Stomach (tissue), 9 donors: Measurements from ENCODE around the gene SH3TC1. TPM values are rescaled to one million over a fixed set of nuclear protein-coding genes. Genes with fewer than 3 reads are reported as not detected.
A peak's percentile ranks its signal among the peaks of the same experiment; 100 is the strongest.

Source experiments
- DNase-seq, 2 donors: peaks; one replicate each; pipeline versions ENCODE4 v3.0.0 to v3.0.0-alpha.2; 2013 to 2019
- H3K27ac ChIP-seq, 5 donors: fragments of 200-600 bp in 4 of 5; sonication (generic) in 4 of 5; one replicate each; pipeline ENCODE4 v1.5.1; 2013 to 2019; ENCODE audit warnings: mild to moderate bottlenecking in 1 of 5, moderate library complexity in 1 of 5
- H3K27me3 ChIP-seq, 3 donors: fragments of 200-600 bp; sonication (generic); one replicate each; pipeline ENCODE4 v1.5.1; 2017 to 2019; ENCODE audit warnings: mixed run types in 1 of 3
- H3K36me3 ChIP-seq, 4 donors: fragments of 200-600 bp; sonication (generic); 1 replicate in 3 of 4; 2 replicates in 1 of 4; pipeline ENCODE4 v1.5.1; 2016 to 2019
- H3K4me1 ChIP-seq, 4 donors: fragments of 200-600 bp; sonication (generic); one replicate each; pipeline ENCODE4 v1.5.1; 2016 to 2019
- H3K4me3 ChIP-seq, 4 donors: fragments of 200-600 bp; sonication (generic) in 3 of 4; one replicate each; pipeline ENCODE4 v1.5.1; 2016 to 2019; ENCODE audit warnings: mild to moderate bottlenecking in 1 of 4
- H3K9me3 ChIP-seq, 4 donors: fragments of 200-600 bp; sonication (generic); one replicate each; pipeline ENCODE4 v1.5.1; 2016 to 2019
- CTCF ChIP-seq, 7 experiments: fragments of 450-650 bp in 4 of 7; fragments of 200-600 bp in 3 of 7; sonication (generic) in 3 of 7; IDR thresholded peaks; one replicate each; pipeline ENCODE4 v1.5.1; 2016 to 2019; ENCODE audit warnings: antibody characterized with exemption in 7 of 7, control low read depth in 2 of 7, mild to moderate bottlenecking in 1 of 7
- EP300 ChIP-seq: sonication (generic); formaldehyde crosslinking; IDR thresholded peaks from one replicate; pipeline ENCODE4 v1.6.1; 2017; ENCODE audit warnings: antibody characterized with exemption
- POLR2A ChIP-seq, 4 donors: fragments of 450-650 bp; IDR thresholded peaks; one replicate each; pipeline ENCODE4 v1.6.1; 2016; ENCODE audit warnings: antibody characterized with exemption in 4 of 4, control low read depth in 2 of 4, mild to moderate bottlenecking in 1 of 4, moderate library complexity in 1 of 4
- POLR2AphosphoS5 ChIP-seq, 3 donors: sonication (generic); formaldehyde crosslinking; IDR thresholded peaks; one replicate each; pipeline ENCODE4 v1.6.1; 2016; ENCODE audit warnings: antibody characterized with exemption in 3 of 3
- WGBS, 5 donors: extraction: QIAGEN DNeasy Blood & Tissue Kit in 3 of 5; methylation state at CpG; one replicate each; pipeline versions ENCODE4 v1.1.5 to v1.1.7; 2013 to 2018; 5-methylcytosine and 5-hydroxymethylcytosine counted together
- intact Hi-C: fragments of 100-400 bp; cut with DNase I; formaldehyde crosslinking; loops from one replicate; pipeline ENCODE4 v1.15.1; 2023; ENCODE audit warnings: low total_unique reads
- polyA plus RNA-seq, 3 donors: library from polyadenylated mRNA; stranded (reverse); fragments of 200-250 nt; gene quantifications; one replicate each; pipeline ENCODE4 v1.2.3, GENCODE V29; 2013
- total RNA-seq, 5 donors: library from RNA; depleted of rRNA; stranded (reverse); fragments of >200 nt; gene quantifications; one replicate each; pipeline versions ENCODE4 v1.1.0 to v1.2.3, GENCODE V29; 2014 to 2016
- donor health status: healthy with polysubstance abuse.
- donor health status: Bipolar disorder and iron deficiency.
- donor health status: healthy.

Gene SH3TC1
- total and polyA plus RNA-seq, 8 donors: 12.0 to 96.2 (median 27.9) TPM

- TF ChIP-seq POLR2A (IDR thresholded peaks at IDR 0.05) (no peak), EP300 (no peak), POLR2AphosphoS5 (IDR thresholded peaks at IDR 0.05) (no peak), CTCF (IDR thresholded peaks at IDR 0.05) (no peak)
- peak overlapping the region in 1 of 5 donors; percentile 37 for H3K27ac ChIP-seq
- 69 to 82% (median 76%) methylated on average over 6 to 11 of the region's 11 CpGs for WGBS, 5 donors
- no peak overlapping the region for H3K4me3 ChIP-seq
- peaks cover 0 to 6% (median 0%) of the 10 kb centered on the region in 4 donors for H3K36me3 ChIP-seq
- intact Hi-C loops: no loop called here
- DNase-seq: no peak
- H3K9me3 ChIP-seq: no peaks in the 10 kb centered on the region
- no peaks in the 10 kb centered on the region for H3K27me3 ChIP-seq
- peaks cover 0 to 10% (median 6%) of the 10 kb centered on the region in 4 donors for H3K4me1 ChIP-seq
Observed at GRCh38 chr4:8284391-8284790, 85.3 kb downstream of the SH3TC1 start.

GRCh38 chr4:8285143-8285975 is 86.3 kb downstream of the SH3TC1 start:
- WGBS, 5 donors: 64 to 79% (median 74%) methylated on average over 13 to 16 of the region's 16 CpGs
- no peak overlapping the region for H3K4me3 ChIP-seq
- H3K27ac ChIP-seq: no peak overlapping the region
- no peak for TF ChIP-seq POLR2A (IDR thresholded peaks at IDR 0.05)
- no peak for TF ChIP-seq CTCF (IDR thresholded peaks at IDR 0.05)
- TF ChIP-seq EP300: no peak
- TF ChIP-seq POLR2AphosphoS5 (IDR thresholded peaks at IDR 0.05): no peak
- peaks cover 0 to 6% (median 0%) of the 10 kb centered on the region in 4 donors for H3K36me3 ChIP-seq
- DNase-seq: no peak
- no peaks in the 10 kb centered on the region for H3K9me3 ChIP-seq
- peaks cover 0 to 7% (median 2%) of the 10 kb centered on the region in 4 donors for H3K4me1 ChIP-seq
- no peaks in the 10 kb centered on the region for H3K27me3 ChIP-seq
- intact Hi-C loops: no loop called here

- H3K27me3 ChIP-seq: no peaks in the 10 kb centered on the region
- peaks cover 0 to 6% (median under 1%) of the 10 kb centered on the region in 4 donors for H3K36me3 ChIP-seq
- H3K4me3 ChIP-seq: no peak overlapping the region
- 80 to 88% (median 86%) methylated on average over 22 to 23 of the region's 23 CpGs for WGBS, 5 donors
- TF ChIP-seq POLR2A (IDR thresholded peaks at IDR 0.05) (no peak), EP300 (no peak), CTCF (IDR thresholded peaks at IDR 0.05) (no peak), POLR2AphosphoS5 (IDR thresholded peaks at IDR 0.05) (no peak)
- H3K9me3 ChIP-seq: no peaks in the 10 kb centered on the region
- peaks cover 0 to 6% (median 2%) of the 10 kb centered on the region in 4 donors for H3K4me1 ChIP-seq
- H3K27ac ChIP-seq: no peak overlapping the region
- no peak for DNase-seq
- intact Hi-C loops: no loop called here
Observed at GRCh38 chr4:8285976-8286718, 87.1 kb downstream of the SH3TC1 start.

GRCh38 chr4:8286719-8287342 is 87.7 kb downstream of the SH3TC1 start:
- Histone ChIP-seq H3K4me3 (no peak overlapping the region), H3K4me1 (no peaks in the 10 kb centered on the region), H3K9me3 (no peaks in the 10 kb centered on the region), H3K36me3 (peaks cover 0 to 13% (median 4%) of the 10 kb centered on the region in 4 donors), H3K27ac (no peak overlapping the region), H3K27me3 (no peaks in the 10 kb centered on the region)
- no peak for TF ChIP-seq POLR2A (IDR thresholded peaks at IDR 0.05)
- no peak for TF ChIP-seq EP300
- no peak for TF ChIP-seq POLR2AphosphoS5 (IDR thresholded peaks at IDR 0.05)
- TF ChIP-seq CTCF (IDR thresholded peaks at IDR 0.05): no peak
- intact Hi-C loops: no loop called here
- 84 to 96% (median 90%) methylated on average over 8 to 15 of the region's 15 CpGs for WGBS, 5 donors
- no peak for DNase-seq
